Measurements from ENCODE around the gene HS6ST3.

DNA sequence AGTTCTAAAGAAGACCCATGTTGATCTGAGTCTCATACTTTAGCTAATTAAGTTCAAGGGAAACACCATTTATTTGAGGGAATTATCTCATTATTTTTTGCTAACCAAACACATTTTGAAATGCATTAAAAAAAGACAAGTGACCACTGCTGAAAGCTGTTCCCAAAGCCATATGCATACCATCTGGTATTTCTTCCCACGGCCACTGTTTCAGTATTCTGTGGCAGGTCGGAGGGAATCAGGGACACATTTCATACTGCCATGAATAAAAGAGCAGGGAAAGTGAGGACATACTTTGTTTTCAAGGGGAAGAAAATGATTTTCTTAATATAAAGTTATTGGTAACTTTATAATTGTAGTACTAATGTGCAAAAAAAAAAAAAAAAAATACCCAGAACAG is 401.2 kb downstream of the HS6ST3 start:
- TF ChIP-seq RNF2 (conservative IDR thresholded peaks at IDR 0.05; ENCODE audit: low read depth) (no peak), EZH2 (conservative IDR thresholded peaks at IDR 0.05; ENCODE audit: low read depth, low read length) (no peak)
